ENCODE results near the gene PLCB4. TPM values are rescaled to one million over a fixed set of nuclear protein-coding genes. Genes with fewer than 3 reads are reported as not detected.

The PLCB4 gene
- total RNA-seq, 1 experiment from 2014 or later, result 10.1 TPM

DNA sequence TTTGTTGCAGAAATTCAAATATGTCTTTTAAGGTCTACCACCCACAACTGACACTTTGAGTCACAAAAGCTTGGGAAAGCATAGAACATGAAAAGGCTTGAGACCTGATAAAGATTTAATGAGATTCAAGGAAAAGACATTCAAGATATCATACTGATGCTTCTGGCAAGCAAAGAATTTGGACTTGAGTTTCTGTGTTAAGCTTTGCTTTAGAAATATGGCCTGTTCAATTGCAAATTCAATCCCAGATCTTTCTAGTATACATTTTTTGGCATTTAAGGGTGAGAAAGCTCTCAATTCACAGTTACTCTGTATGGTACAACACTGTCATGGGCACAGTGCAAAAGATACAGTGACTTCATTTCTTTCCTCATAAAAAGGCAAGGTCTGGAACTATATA is 406.6 kb downstream of the PLCB4 start:
- H3K27me3 Mint-ChIP-seq (ENCODE audit: low read depth), result no peaks in the 10 kb centered on the region
- Histone ChIP-seq H3K27me3 (ENCODE audit: insufficient read depth, low read length) (no peaks in the 10 kb centered on the region), H2AK5ac (ENCODE audit: insufficient read length, low read length) (no peak overlapping the region), H2BK120ac (ENCODE audit: low read depth, low read length, poor library complexity, severe bottlenecking) (no peak overlapping the region), H3K79me1 (ENCODE audit: insufficient read depth, low read depth, low read length, poor library complexity, severe bottlenecking) (no peaks in the 10 kb centered on the region), H3K56ac (ENCODE audit: insufficient read length, low read depth, low read length) (no peak overlapping the region), H2BK20ac (ENCODE audit: low read depth, low read length, poor library complexity, severe bottlenecking) (no peak overlapping the region), H2BK15ac (ENCODE audit: low read depth, low read length) (no peak overlapping the region), H3K14ac (ENCODE audit: insufficient read depth, low read length) (no peak overlapping the region), H4K20me1 (ENCODE audit: control insufficient read depth, insufficient read depth, insufficient read length) (no peaks in the 10 kb centered on the region), H3K18ac (ENCODE audit: insufficient read length, low read depth, low read length) (no peak overlapping the region), H4K8ac (replicated peaks; ENCODE audit: insufficient read length, low read depth, low read length) (no peak overlapping the region), H3K4me2 (ENCODE audit: insufficient read depth, insufficient read length, low read length) (no peak overlapping the region), H3K4me1 (ENCODE audit: insufficient read depth, low read length) (no peaks in the 10 kb centered on the region), H3K79me2 (ENCODE audit: insufficient read depth, low read length) (no peaks in the 10 kb centered on the region), H2BK12ac (ENCODE audit: insufficient read length, low read depth, low read length) (no peak overlapping the region), H2AFZ (ENCODE audit: low read length) (no peak overlapping the region), H4K5ac (ENCODE audit: insufficient read length, low read depth, low read length) (no peak overlapping the region), H3K27ac (ENCODE audit: insufficient read length, low read depth, low read length) (no peak overlapping the region), H2BK5ac (ENCODE audit: insufficient read length, low read length) (no peak overlapping the region), H3T11ph (ENCODE audit: low read length) (no peak overlapping the region), H3K23me2 (ENCODE audit: insufficient read length, low read depth, low read length, poor library complexity, severe bottlenecking) (no peaks in the 10 kb centered on the region), H3K4ac (ENCODE audit: low read depth, low read length) (no peak overlapping the region), H3K9me3 (ENCODE audit: control insufficient read depth, low read depth, low read length) (no peaks in the 10 kb centered on the region), H3K23ac (ENCODE audit: insufficient read length, low read depth, low read length) (no peak overlapping the region), H3K9ac (ENCODE audit: extremely low read depth, insufficient read length, low read length) (no peak overlapping the region), H4K91ac (ENCODE audit: insufficient read length, low read depth, low read length) (no peak overlapping the region)
- no peak for DNase-seq
- H3K36me3 Mint-ChIP-seq (ENCODE audit: insufficient read depth in 1 of 3, low read depth in 3 of 3), result no peaks in the 10 kb centered on the region
- H3K4me1 Mint-ChIP-seq, result no peaks in the 10 kb centered on the region
- no peak overlapping the region for H3K27ac Mint-ChIP-seq
- no peak for TF ChIP-seq CTCF (conservative IDR thresholded peaks at IDR 0.05)
- H3K4me3 Mint-ChIP-seq, result no peak overlapping the region
- no peaks in the 10 kb centered on the region for H3K9me3 Mint-ChIP-seq
